H9 (cell line): ENCODE results near the gene TMEM95. TPM values are rescaled to one million over a fixed set of nuclear protein-coding genes. Genes with fewer than 3 reads are reported as not detected.

ENCODE experiments used
- DNase-seq: peaks from one replicate; pipeline ENCODE4 v3.0.0-alpha.2; 2017
- H2AFZ ChIP-seq: one replicate; pipeline ENCODE4 v1.6.1; 2013; ENCODE audit warnings: mild to moderate bottlenecking, low read length, control low read depth, moderate library complexity
- H2AK5ac ChIP-seq: 2 replicates; pipeline ENCODE4 v1.6.1; 2013; ENCODE audit warnings: low read length, control low read depth, mixed read lengths; ENCODE audit not compliant: insufficient read length
- H2BK120ac ChIP-seq: one replicate; pipeline ENCODE4 v1.6.1; 2013; ENCODE audit warnings: low read depth, mild to moderate bottlenecking, low read length, control low read depth, inconsistent platforms; ENCODE audit not compliant: poor library complexity, severe bottlenecking
- H2BK12ac ChIP-seq: 2 replicates; pipeline ENCODE4 v1.6.1; 2013; ENCODE audit warnings: low read length, control low read depth, mixed read lengths, low read depth; ENCODE audit not compliant: insufficient read length
- H2BK15ac ChIP-seq: 2 replicates; pipeline ENCODE4 v1.6.1; 2013; ENCODE audit warnings: low read depth, low read length, control low read depth
- H2BK20ac ChIP-seq: one replicate; pipeline ENCODE4 v1.6.1; 2013; ENCODE audit warnings: low read depth, mild to moderate bottlenecking, low read length, control low read depth, inconsistent platforms; ENCODE audit not compliant: poor library complexity, severe bottlenecking
- H2BK5ac ChIP-seq: 2 replicates; pipeline ENCODE4 v1.6.1; 2013; ENCODE audit warnings: low read length, control low read depth, mixed read lengths; ENCODE audit not compliant: insufficient read length
- H3K14ac ChIP-seq: 2 replicates; pipeline ENCODE4 v1.6.1; 2013; ENCODE audit warnings: low read length, control low read depth; ENCODE audit not compliant: insufficient read depth
- H3K18ac ChIP-seq: 2 replicates; pipeline ENCODE4 v1.6.1; 2013; ENCODE audit warnings: low read depth, mild to moderate bottlenecking, mixed read lengths, low read length, control low read depth; ENCODE audit not compliant: insufficient read length
- H3K23ac ChIP-seq: 2 replicates; pipeline ENCODE4 v1.6.1; 2013; ENCODE audit warnings: low read length, control low read depth, mixed read lengths, low read depth; ENCODE audit not compliant: insufficient read length
- H3K23me2 ChIP-seq: 2 replicates; pipeline ENCODE4 v1.6.1; 2013; ENCODE audit warnings: low read depth, mild to moderate bottlenecking, mixed read lengths, low read length, control low read depth; ENCODE audit not compliant: insufficient read length, poor library complexity, severe bottlenecking
- H3K27ac ChIP-seq: 2 replicates; pipeline ENCODE4 v1.5.1; 2013; ENCODE audit warnings: low read length, control low read depth, mixed read lengths, low read depth; ENCODE audit not compliant: insufficient read length
- H3K27me3 ChIP-seq: 2 replicates; pipeline ENCODE4 v1.6.1; 2013; ENCODE audit warnings: low read length, control low read depth, inconsistent platforms; ENCODE audit not compliant: insufficient read depth
- H3K4ac ChIP-seq: 2 replicates; pipeline ENCODE4 v1.6.1; 2013; ENCODE audit warnings: low read depth, mild to moderate bottlenecking, control low read depth, inconsistent platforms, low read length, moderate library complexity
- H3K4me1 ChIP-seq: 2 replicates; pipeline ENCODE4 v1.6.1; 2013; ENCODE audit warnings: low read length, control low read depth, inconsistent platforms; ENCODE audit not compliant: insufficient read depth
- H3K4me2 ChIP-seq: 2 replicates; pipeline ENCODE4 v1.6.1; 2013; ENCODE audit warnings: low read length, control low read depth, mixed read lengths; ENCODE audit not compliant: insufficient read length, insufficient read depth
- H3K56ac ChIP-seq: 2 replicates; pipeline ENCODE4 v1.6.1; 2013; ENCODE audit warnings: low read depth, mild to moderate bottlenecking, mixed read lengths, low read length, control low read depth; ENCODE audit not compliant: insufficient read length
- H3K79me1 ChIP-seq: 2 replicates; pipeline ENCODE4 v1.6.1; 2013; ENCODE audit warnings: low read depth, mild to moderate bottlenecking, moderate library complexity, low read length, control low read depth, inconsistent platforms; ENCODE audit not compliant: insufficient read depth, poor library complexity, severe bottlenecking
- H3K79me2 ChIP-seq: 2 replicates; pipeline ENCODE4 v1.6.1; 2013; ENCODE audit warnings: low read length, control low read depth, inconsistent platforms; ENCODE audit not compliant: insufficient read depth
- H3K9ac ChIP-seq: 2 replicates; pipeline ENCODE4 v1.6.1; 2013; ENCODE audit warnings: low read length, control low read depth, mixed read lengths; ENCODE audit not compliant: insufficient read length; ENCODE audit errors: extremely low read depth
- H3K9me3 ChIP-seq: one replicate; pipeline ENCODE4 v1.6.1; 2013; ENCODE audit warnings: low read depth, low read length, inconsistent platforms; ENCODE audit not compliant: control insufficient read depth
- H3T11ph ChIP-seq: one replicate; pipeline ENCODE4 v1.6.1; 2013; ENCODE audit warnings: mild to moderate bottlenecking, low read length, control low read depth, inconsistent platforms
- H4K20me1 ChIP-seq: one replicate; pipeline ENCODE4 v1.6.1; 2013; ENCODE audit not compliant: control insufficient read depth, insufficient read length, insufficient read depth
- H4K5ac ChIP-seq: 2 replicates; pipeline ENCODE4 v1.6.1; 2013; ENCODE audit warnings: low read depth, mild to moderate bottlenecking, mixed read lengths, low read length, control low read depth; ENCODE audit not compliant: insufficient read length
- H4K8ac ChIP-seq: replicated peaks from 2 replicates; pipeline ENCODE4 v1.6.1; 2013; ENCODE audit warnings: low read length, control low read depth, mixed read lengths, low read depth; ENCODE audit not compliant: insufficient read length
- H4K91ac ChIP-seq: 2 replicates; pipeline ENCODE4 v1.6.1; 2013; ENCODE audit warnings: low read depth, mild to moderate bottlenecking, moderate library complexity, mixed read lengths, low read length, control low read depth; ENCODE audit not compliant: insufficient read length
- H3K27ac Mint-ChIP-seq, 3 experiments: 2 replicates in 2 of 3; 3 replicates in 1 of 3; pipeline ENCODE4 v1.8.0; 2020 to 2021; ENCODE audit warnings: mixed read lengths in 3 of 3, mild to moderate bottlenecking in 1 of 3, moderate library complexity in 1 of 3
- H3K27me3 Mint-ChIP-seq: 2 replicates; pipeline ENCODE4 v1.8.0; 2021; ENCODE audit warnings: low read depth, mild to moderate bottlenecking, moderate library complexity, mixed read lengths
- H3K36me3 Mint-ChIP-seq, 3 experiments: 2 replicates in 2 of 3; 3 replicates in 1 of 3; pipeline ENCODE4 v1.8.0; 2020 to 2021; ENCODE audit warnings: low read depth in 3 of 3, mixed read lengths in 3 of 3; ENCODE audit not compliant: insufficient read depth in 1 of 3
- H3K4me1 Mint-ChIP-seq, 2 experiments: 2 replicates each; pipeline ENCODE4 v1.8.0; 2020; ENCODE audit warnings: mixed read lengths in 2 of 2
- H3K4me3 Mint-ChIP-seq, 2 experiments: 2 replicates in 1 of 2; 3 replicates in 1 of 2; pipeline ENCODE4 v1.8.0; 2020 to 2021; ENCODE audit warnings: mild to moderate bottlenecking in 2 of 2, mixed read lengths in 2 of 2, moderate library complexity in 1 of 2
- H3K9me3 Mint-ChIP-seq, 2 experiments: 2 replicates in 1 of 2; 3 replicates in 1 of 2; pipeline ENCODE4 v1.8.0; 2020; ENCODE audit warnings: mild to moderate bottlenecking in 2 of 2, mixed read lengths in 2 of 2, moderate library complexity in 1 of 2
- CTCF ChIP-seq: fragments of 200-600 bp; sonication (generic); conservative IDR thresholded peaks from 3 replicates; pipeline ENCODE4 v1.8.0; 2021; ENCODE audit warnings: antibody characterized with exemption, mild to moderate bottlenecking
- WGBS: extraction: QIAGEN DNeasy Blood & Tissue Kit; methylation state at CpG from one replicate; pipeline ENCODE4 v1.1.7; 2013; ENCODE audit warnings: missing lambda C conversion rate, low lambda C conversion rate, mixed read lengths; ENCODE audit not compliant: insufficient read length; ENCODE audit errors: extremely low coverage; 5-methylcytosine and 5-hydroxymethylcytosine counted together
- total RNA-seq: library from RNA; stranded (reverse); gene quantifications from 2 replicates; pipeline ENCODE4 v1.2.1, GENCODE V29; 2021

The TMEM95 gene
- total RNA-seq, 1 experiment from 2014 or later = not detected

GRCh38 chr17:7355573-7355972, 617 bp downstream of the TMEM95 start:
- H3K4me1 ChIP-seq = no peaks in the 10 kb centered on the region
- H3K27me3 Mint-ChIP-seq = peaks cover 12% of the 10 kb centered on the region
- H4K5ac ChIP-seq = no peak overlapping the region
- H3K79me2 ChIP-seq = no peaks in the 10 kb centered on the region; the same call in 1 of the 2 replicates
- no peaks in the 10 kb centered on the region for H3K27me3 ChIP-seq
- no peak overlapping the region for H2AK5ac ChIP-seq
- H3K18ac ChIP-seq = no peak overlapping the region
- H3K23ac ChIP-seq = no peak overlapping the region
- no peak overlapping the region for H3K27ac Mint-ChIP-seq
- H3K36me3 Mint-ChIP-seq = no peaks in the 10 kb centered on the region
- TF ChIP-seq CTCF = no peak
- H4K91ac ChIP-seq = no peak overlapping the region
- no peak overlapping the region; a peak in 1 of 5 replicates for H3K4me3 Mint-ChIP-seq
- no peak overlapping the region for H3K9ac ChIP-seq
- no peak overlapping the region for H2BK5ac ChIP-seq
- no CpG with 5 or more reads among the region's 8 CpGs for WGBS
- no peak overlapping the region for H2BK120ac ChIP-seq
- no peaks in the 10 kb centered on the region for H3K9me3 Mint-ChIP-seq
- no peak overlapping the region for H2AFZ ChIP-seq
- H3K79me1 ChIP-seq = no peaks in the 10 kb centered on the region
- no peak overlapping the region for H3K27ac ChIP-seq
- H3K4me2 ChIP-seq = no peak overlapping the region
- no peak for DNase-seq
- no peak overlapping the region for H3K56ac ChIP-seq
- H3T11ph ChIP-seq = no peak overlapping the region
- no peak overlapping the region for H2BK20ac ChIP-seq
- no peak overlapping the region for H2BK15ac ChIP-seq
- H3K14ac ChIP-seq = no peak overlapping the region
- no peaks in the 10 kb centered on the region for H4K20me1 ChIP-seq
- peaks cover 17 to 23% of the 10 kb centered on the region in 2 experiments for H3K4me1 Mint-ChIP-seq
- H4K8ac ChIP-seq = no peak overlapping the region
- H3K4ac ChIP-seq = no peak overlapping the region
- H2BK12ac ChIP-seq = no peak overlapping the region
- H3K23me2 ChIP-seq = peaks cover 6% of the 10 kb centered on the region
- no peaks in the 10 kb centered on the region for H3K9me3 ChIP-seq
